Astrocyte (in vitro differentiated cells and primary cell): ENCODE measurements around the gene VEGFA. TPM values are rescaled to one million over a fixed set of nuclear protein-coding genes. Genes with fewer than 3 reads are reported as not detected.

Experiments used
- DNase-seq: peaks from one replicate; pipeline ENCODE4 v3.0.0-alpha.2; 2010; ENCODE audit warnings: low read depth
- FAIRE-seq: peaks from 2 replicates; lab custom pipeline; 2011; peaks lifted over from hg19 to GRCh38; lab: Jason Lieb, UNC
- H2AFZ ChIP-seq: 2 replicates; pipeline ENCODE4 v1.6.0; 2012; ENCODE audit warnings: low read depth, low read length, inconsistent platforms
- H3K27ac ChIP-seq: 2 replicates; pipeline ENCODE4 v1.5.1; 2011; ENCODE audit warnings: low read depth, low read length, inconsistent platforms
- H3K27me3 ChIP-seq: 2 replicates; pipeline ENCODE4 v1.6.0; 2011; ENCODE audit warnings: low read length, inconsistent platforms; ENCODE audit not compliant: insufficient read depth
- H3K36me3 ChIP-seq: 2 replicates; pipeline ENCODE4 v1.5.1; 2011; ENCODE audit warnings: low read length, inconsistent platforms; ENCODE audit not compliant: insufficient read depth
- H3K4me1 ChIP-seq: 2 replicates; pipeline ENCODE4 v1.5.1; 2011; ENCODE audit warnings: low read length, inconsistent platforms; ENCODE audit not compliant: insufficient read depth
- H3K4me2 ChIP-seq: 2 replicates; pipeline ENCODE4 v1.6.0; 2012; ENCODE audit warnings: low read length, inconsistent platforms
- H3K4me3 ChIP-seq: 2 replicates; pipeline ENCODE4 v1.5.1; 2011; ENCODE audit warnings: low read depth, mild to moderate bottlenecking, low read length, inconsistent platforms; ENCODE audit not compliant: insufficient read depth
- H3K79me2 ChIP-seq: 2 replicates; pipeline ENCODE4 v1.6.0; 2012; ENCODE audit warnings: mild to moderate bottlenecking, low read length, inconsistent platforms; ENCODE audit not compliant: insufficient read depth
- H3K9ac ChIP-seq: 2 replicates; pipeline ENCODE4 v1.6.0; 2012; ENCODE audit warnings: mild to moderate bottlenecking, low read length, inconsistent platforms
- H3K9me3 ChIP-seq: 2 replicates; pipeline ENCODE4 v1.5.1; 2012; ENCODE audit warnings: low read depth, mild to moderate bottlenecking, low read length, inconsistent platforms; ENCODE audit not compliant: insufficient read depth
- H4K20me1 ChIP-seq: 2 replicates; pipeline ENCODE4 v1.6.0; 2012; ENCODE audit warnings: low read length, inconsistent platforms; ENCODE audit not compliant: insufficient read depth
- H3K27ac Mint-ChIP-seq: one replicate; pipeline ENCODE4 v1.8.0; 2021; ENCODE audit warnings: mild to moderate bottlenecking, mixed read lengths; ENCODE audit not compliant: unreplicated experiment
- H3K27me3 Mint-ChIP-seq: one replicate; pipeline ENCODE4 v1.8.0; 2021; ENCODE audit warnings: low read depth, mixed read lengths; ENCODE audit not compliant: unreplicated experiment
- H3K36me3 Mint-ChIP-seq: one replicate; pipeline ENCODE4 v1.8.0; 2021; ENCODE audit warnings: low read depth, mixed read lengths; ENCODE audit not compliant: unreplicated experiment
- H3K4me1 Mint-ChIP-seq: one replicate; pipeline ENCODE4 v1.8.0; 2021; ENCODE audit warnings: low read depth, mixed read lengths; ENCODE audit not compliant: unreplicated experiment
- H3K4me3 Mint-ChIP-seq: one replicate; pipeline ENCODE4 v1.8.0; 2021; ENCODE audit warnings: mild to moderate bottlenecking, moderate library complexity, mixed read lengths; ENCODE audit not compliant: unreplicated experiment
- H3K9me3 Mint-ChIP-seq: one replicate; pipeline ENCODE4 v1.8.0; 2021; ENCODE audit warnings: mild to moderate bottlenecking, mixed read lengths; ENCODE audit not compliant: unreplicated experiment
- CTCF ChIP-seq: IDR thresholded peaks from 2 replicates; pipeline ENCODE4 v1.5.1; 2011; ENCODE audit warnings: low read depth, mild to moderate bottlenecking, inconsistent platforms, low read length, moderate library complexity; ENCODE audit not compliant: insufficient read depth
- EZH2 ChIP-seq: IDR thresholded peaks from 2 replicates; pipeline ENCODE4 v1.6.1; 2012; ENCODE audit warnings: mild to moderate bottlenecking, low read length, inconsistent platforms; ENCODE audit not compliant: insufficient read depth
- total RNA-seq: library from RNA; stranded (reverse); gene quantifications from 2 replicates; pipeline ENCODE4 v1.2.1, GENCODE V29; 2021

The VEGFA gene
- total RNA-seq, 1 donor from 2014 or later = 144 TPM

- Mint-ChIP-seq H3K4me3 (no peak overlapping the region), H3K9me3 (peaks cover 1% of the 10 kb centered on the region), H3K4me1 (peaks cover 12% of the 10 kb centered on the region), H3K36me3 (no peaks in the 10 kb centered on the region), H3K27me3 (peaks cover 66% of the 10 kb centered on the region), H3K27ac (no peak overlapping the region)
- Histone ChIP-seq H3K4me2 (no peak overlapping the region), H3K79me2 (no peaks in the 10 kb centered on the region), H3K27ac (no peak overlapping the region), H3K4me1 (no peaks in the 10 kb centered on the region), H4K20me1 (no peaks in the 10 kb centered on the region), H3K4me3 (no peak overlapping the region), H3K36me3 (no peaks in the 10 kb centered on the region), H2AFZ (no peak overlapping the region), H3K9ac (no peak overlapping the region), H3K9me3 (no peaks in the 10 kb centered on the region), H3K27me3 (peaks cover 15% of the 10 kb centered on the region)
- FAIRE-seq (no peak), DNase-seq (no peak)
- no peak for TF ChIP-seq CTCF
- TF ChIP-seq EZH2 = no peak
Measured at GRCh38 chr6:43805699-43806042, 35.7 kb downstream of the VEGFA start.

GRCh38 chr6:43806043-43806757 lies 36.2 kb downstream of the VEGFA start:
- FAIRE-seq (no peak), DNase-seq (no peak)
- Mint-ChIP-seq H3K4me1 (peaks cover 12% of the 10 kb centered on the region), H3K27ac (no peak overlapping the region), H3K27me3 (peaks cover 63% of the 10 kb centered on the region), H3K36me3 (no peaks in the 10 kb centered on the region), H3K9me3 (peaks cover 1% of the 10 kb centered on the region), H3K4me3 (no peak overlapping the region)
- Histone ChIP-seq H3K79me2 (no peaks in the 10 kb centered on the region), H3K27me3 (peaks cover 15% of the 10 kb centered on the region), H3K9me3 (no peaks in the 10 kb centered on the region), H2AFZ (no peak overlapping the region), H3K27ac (no peak overlapping the region), H3K4me2 (no peak overlapping the region), H3K4me3 (no peak overlapping the region), H3K4me1 (no peaks in the 10 kb centered on the region), H3K36me3 (no peaks in the 10 kb centered on the region), H3K9ac (no peak overlapping the region), H4K20me1 (no peaks in the 10 kb centered on the region)
- no peak for TF ChIP-seq CTCF

GRCh38 chr6:43806758-43807227 lies 36.8 kb downstream of the VEGFA start:
- Mint-ChIP-seq H3K27ac (no peak overlapping the region), H3K4me3 (no peak overlapping the region), H3K9me3 (peaks cover 1% of the 10 kb centered on the region), H3K27me3 (peaks cover 58% of the 10 kb centered on the region), H3K4me1 (peaks cover 12% of the 10 kb centered on the region), H3K36me3 (no peaks in the 10 kb centered on the region)
- no peaks in the 10 kb centered on the region for H3K36me3 ChIP-seq
- H2AFZ ChIP-seq = no peak overlapping the region
- H3K27me3 ChIP-seq = peaks cover 15% of the 10 kb centered on the region
- H3K4me2 ChIP-seq = no peak overlapping the region
- no peak overlapping the region for H3K27ac ChIP-seq
- H3K9ac ChIP-seq = no peak overlapping the region
- H3K4me3 ChIP-seq = no peak overlapping the region
- H4K20me1 ChIP-seq = no peaks in the 10 kb centered on the region
- H3K79me2 ChIP-seq = no peaks in the 10 kb centered on the region
- DNase-seq = no peak
- no peaks in the 10 kb centered on the region for H3K4me1 ChIP-seq
- no peak for TF ChIP-seq CTCF
- no peak for TF ChIP-seq EZH2
- H3K9me3 ChIP-seq = no peaks in the 10 kb centered on the region
- FAIRE-seq = no peak
